Measurements from ENCODE around the gene CCM2. TPM values are rescaled to one million over a fixed set of nuclear protein-coding genes. Genes with fewer than 3 reads are reported as not detected.

Gene CCM2
- total RNA-seq, 2 donors from 2014 or later = 43.0 to 49.7 TPM

DNA sequence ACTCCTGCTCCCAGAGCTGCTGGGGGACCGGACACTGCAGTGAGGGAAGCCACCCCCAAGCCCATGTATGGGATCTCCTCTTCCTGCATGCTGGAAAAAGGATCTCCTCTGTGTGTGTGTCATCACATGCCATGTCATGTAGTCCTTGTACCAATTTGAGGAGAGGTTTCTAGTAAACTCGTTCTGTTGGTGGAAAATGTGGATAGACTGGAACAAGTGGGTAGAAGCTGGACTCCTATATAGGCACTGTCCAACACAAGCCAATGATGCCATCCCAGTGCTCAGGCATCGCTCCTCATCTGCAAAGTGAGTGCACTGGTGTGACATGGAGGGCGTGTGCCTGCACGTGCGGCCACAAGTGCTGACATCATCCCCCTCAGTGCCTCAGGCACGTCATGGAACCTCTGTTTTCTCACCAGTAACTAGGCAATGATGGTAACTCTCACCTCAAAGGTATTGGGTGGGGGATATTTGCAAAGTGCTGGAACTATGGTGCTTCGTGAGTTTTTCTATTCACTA lies 40.5 kb upstream of the CCM2 start:
- H3K4me1 ChIP-seq (ENCODE audit: control insufficient read depth in 1 of 2, low read depth in 2 of 2) = peaks cover 0 to 14% of the 10 kb centered on the region in 2 donors
- TF ChIP-seq CTCF (IDR thresholded peaks at IDR 0.05) = no peak
- no peaks in the 10 kb centered on the region for H3K36me3 ChIP-seq
- H3K9me3 ChIP-seq = no peaks in the 10 kb centered on the region
- H3K27me3 ChIP-seq (replicated peaks; ENCODE audit: insufficient read depth) = no peaks in the 10 kb centered on the region
- ATAC-seq (ENCODE audit: insufficient number of reproducible peaks, low FRiP score, low read depth) (no peak), DNase-seq (ENCODE audit: low spot score) (no peak)
- no peak overlapping the region for H3K4me3 ChIP-seq
- no peak overlapping the region for H3K27ac ChIP-seq

DNA sequence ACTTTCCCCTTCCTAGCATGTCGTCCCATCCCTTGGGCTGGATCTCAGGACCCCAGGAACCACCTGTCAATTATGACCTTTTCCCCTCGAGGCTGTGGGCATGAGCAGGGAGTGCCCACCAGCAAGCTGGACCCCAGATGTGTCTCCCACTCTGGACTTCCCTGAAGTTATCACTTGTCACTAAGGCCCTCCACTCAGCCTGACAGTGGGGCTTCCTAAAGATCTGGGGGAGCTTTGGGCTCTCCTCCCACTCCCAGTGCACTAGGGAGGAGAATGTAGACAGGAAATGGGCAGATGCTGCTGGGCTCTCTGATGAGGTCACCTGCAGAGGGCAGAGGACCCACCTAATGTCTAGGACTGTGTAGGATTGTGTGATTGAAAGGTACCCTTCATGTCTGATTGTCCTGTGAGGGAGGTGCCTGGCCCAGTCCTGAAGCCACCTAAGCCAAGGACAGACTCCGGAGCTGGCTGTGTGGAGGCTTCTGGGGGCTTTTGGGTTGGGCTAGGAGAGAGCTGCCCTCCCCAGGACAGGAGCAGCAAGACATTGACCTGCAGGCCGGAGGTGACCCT lies 39.9 kb upstream of the CCM2 start:
- Histone ChIP-seq H3K9me3 (no peaks in the 10 kb centered on the region), H3K27ac (no peak overlapping the region), H3K36me3 (no peaks in the 10 kb centered on the region), H3K4me1 (ENCODE audit: control insufficient read depth in 1 of 2, low read depth in 2 of 2) (peaks cover 0 to 14% of the 10 kb centered on the region in 2 donors), H3K27me3 (replicated peaks; ENCODE audit: insufficient read depth) (no peaks in the 10 kb centered on the region), H3K4me3 (no peak overlapping the region)
- no peak for TF ChIP-seq CTCF (IDR thresholded peaks at IDR 0.05)
- ATAC-seq (ENCODE audit: insufficient number of reproducible peaks, low FRiP score, low read depth) (no peak), DNase-seq (ENCODE audit: low spot score) (no peak)

DNA sequence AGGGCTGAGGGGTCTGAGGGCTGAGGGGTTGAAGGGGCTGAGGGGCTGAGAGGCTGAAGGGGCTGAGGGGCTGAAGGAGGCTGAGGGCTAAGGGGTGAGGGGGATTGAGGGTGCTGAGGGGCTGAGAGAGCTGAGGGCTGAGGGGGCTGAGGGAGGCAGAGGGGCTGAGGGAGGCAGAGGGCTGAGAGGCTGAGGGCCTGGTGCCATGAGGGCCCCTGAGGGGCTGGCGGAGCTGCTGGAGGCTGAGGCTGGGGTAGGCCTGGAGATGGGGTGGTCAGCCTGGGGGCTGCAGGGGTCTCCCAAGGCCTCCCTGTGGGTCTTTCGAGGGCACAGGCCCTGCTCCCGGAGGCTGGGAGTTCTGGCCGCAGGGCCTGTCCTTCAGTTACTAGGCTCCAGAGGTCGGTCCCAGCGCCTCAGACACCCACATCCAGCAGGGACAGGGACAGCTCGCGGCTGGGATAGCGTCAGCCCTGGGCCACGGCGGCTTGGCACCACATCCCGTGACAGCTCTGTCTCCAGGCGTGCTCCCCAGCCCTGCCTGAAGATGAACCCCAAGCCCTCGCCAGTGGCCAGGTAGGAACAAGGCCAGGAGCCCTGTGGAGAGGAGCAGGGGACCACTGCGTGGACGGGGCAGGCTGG lies 38.0 kb upstream of the CCM2 start:
- DNase-seq (ENCODE audit: low spot score) (no peak), ATAC-seq (ENCODE audit: insufficient number of reproducible peaks, low FRiP score, low read depth) (no peak)
- peak overlapping the region; percentile 68 for H3K4me3 ChIP-seq
- peaks cover 0 to 14% of the 10 kb centered on the region in 2 donors for H3K4me1 ChIP-seq (ENCODE audit: control insufficient read depth in 1 of 2, low read depth in 2 of 2)
- H3K9me3 ChIP-seq = no peaks in the 10 kb centered on the region
- H3K27ac ChIP-seq = no peak overlapping the region
- H3K36me3 ChIP-seq = no peaks in the 10 kb centered on the region
- no peak for TF ChIP-seq CTCF (IDR thresholded peaks at IDR 0.05)
- H3K27me3 ChIP-seq (replicated peaks; ENCODE audit: insufficient read depth) = no peaks in the 10 kb centered on the region

DNA sequence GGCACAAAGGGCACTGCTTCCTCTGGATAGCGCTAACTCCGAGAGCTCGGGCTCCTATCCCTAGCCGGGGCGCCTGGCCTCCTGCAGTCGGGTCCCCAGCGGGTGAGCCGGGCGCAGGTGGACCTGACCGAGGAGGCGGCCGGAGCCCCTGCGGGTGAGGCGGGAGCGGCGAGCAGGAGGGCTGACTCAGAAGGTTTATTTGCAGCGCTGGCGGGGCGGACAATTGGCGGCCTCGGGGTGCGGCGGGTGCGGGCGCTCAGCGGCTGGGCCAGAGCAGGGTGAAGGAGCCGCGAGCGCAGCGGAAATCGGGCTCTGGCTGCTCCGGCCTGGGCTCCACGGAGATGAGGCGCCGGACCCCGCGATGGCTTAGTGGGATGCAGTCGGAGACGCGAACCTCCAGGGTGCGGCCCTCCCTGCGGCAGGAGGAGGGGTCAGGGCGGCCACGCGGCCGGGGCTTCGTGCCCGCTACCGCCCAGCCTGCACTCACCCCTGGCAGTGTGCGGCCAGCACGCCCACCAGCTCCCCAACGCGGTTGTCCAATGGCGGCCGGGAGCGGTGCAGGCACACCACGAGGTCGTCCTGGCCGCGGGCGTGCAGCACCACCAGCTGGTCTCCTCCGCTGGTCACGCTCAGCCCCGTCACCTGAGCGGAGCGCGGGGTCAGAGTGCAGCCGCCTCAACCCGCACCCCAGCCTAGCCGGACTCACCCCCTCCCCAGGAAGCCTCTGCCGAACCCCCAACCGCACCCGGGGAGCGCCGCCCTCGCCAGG lies 37.3 kb upstream of the CCM2 start:
- no peak for DNase-seq (ENCODE audit: low spot score)
- Histone ChIP-seq H3K4me1 (ENCODE audit: control insufficient read depth in 1 of 2, low read depth in 2 of 2) (peaks cover 0 to 14% of the 10 kb centered on the region in 2 donors), H3K9me3 (no peaks in the 10 kb centered on the region), H3K27ac (no peak overlapping the region), H3K36me3 (no peaks in the 10 kb centered on the region), H3K27me3 (replicated peaks; ENCODE audit: insufficient read depth) (no peaks in the 10 kb centered on the region), H3K4me3 (peak overlapping the region; percentile 68)
- TF ChIP-seq CTCF (IDR thresholded peaks at IDR 0.05) = no peak
- ATAC-seq (ENCODE audit: insufficient number of reproducible peaks, low FRiP score, low read depth) = no peak

All from thoracic aorta (tissue), 2 donors.